CD4-positive, alpha-beta T cell treated with Interleukin-4 for 1 hour (primary cell): ENCODE results near the gene SORT1.
"Not testable (repeated sequence)": the region's sequence is repeated elsewhere in the genome, so short reads cannot be mapped to it uniquely, and the experiment has no call there.

Source experiments
- DNase-seq, 2 donors: peaks; one replicate each; pipeline ENCODE4 v3.0.0-alpha.2; 2020 to 2022

The SORT1 gene

GRCh38 chr1:109335091-109335490, 62.6 kb downstream of the SORT1 start:
- no peak for DNase-seq

- no peak for DNase-seq
Observed at GRCh38 chr1:109331113-109331512, 66.6 kb downstream of the SORT1 start.

GRCh38 chr1:109327285-109327684, 70.4 kb downstream of the SORT1 start:
- no peak for DNase-seq

- DNase-seq = no peak
Observed at GRCh38 chr1:109322974-109323373, 74.7 kb downstream of the SORT1 start.

- DNase-seq = no peak
Observed at GRCh38 chr1:109319114-109319513, 78.6 kb downstream of the SORT1 start.

- no peak for DNase-seq
Observed at GRCh38 chr1:109316506-109316905, 81.2 kb downstream of the SORT1 start.

GRCh38 chr1:109315288-109315687, 82.4 kb downstream of the SORT1 start:
- DNase-seq = no peak

GRCh38 chr1:109314795-109315194, 82.9 kb downstream of the SORT1 start:
- no peak for DNase-seq

- no peak for DNase-seq
Observed at GRCh38 chr1:109312978-109313775, 84.5 kb downstream of the SORT1 start.

GRCh38 chr1:109312246-109312645, 85.5 kb downstream of the SORT1 start:
- DNase-seq = no peak

GRCh38 chr1:109309347-109309746, 88.4 kb downstream of the SORT1 start:
- DNase-seq = no peak

- peak in 1 of 2 donors; percentile 23 for DNase-seq
Observed at GRCh38 chr1:109307274-109308021, 90.3 kb downstream of the SORT1 start.

- no peak for DNase-seq
Observed at GRCh38 chr1:109306832-109307273, 90.9 kb downstream of the SORT1 start, which contains the start of gene MYBPHL. MYBPHL (minus strand) TSS chr1:109307011; CDS start chr1:109306991, 20 bp downstream.

GRCh38 chr1:109305991-109306390, 91.7 kb downstream of the SORT1 start:
- not testable (repeated sequence) for DNase-seq

GRCh38 chr1:109304226-109304920, 93.3 kb downstream of the SORT1 start:
- no peak for DNase-seq

GRCh38 chr1:109301874-109302273, 95.8 kb downstream of the SORT1 start:
- DNase-seq = no peak

GRCh38 chr1:109300650-109301151, 97.0 kb downstream of the SORT1 start:
- DNase-seq = no peak

GRCh38 chr1:109299558-109300343, 98.0 kb downstream of the SORT1 start:
- no peak for DNase-seq

GRCh38 chr1:109298666-109299557, 98.8 kb downstream of the SORT1 start:
- DNase-seq = no peak

- DNase-seq = no peak
Observed at GRCh38 chr1:109296782-109297181, 100.9 kb downstream of the SORT1 start.

GRCh38 chr1:109295712-109296415, 101.9 kb downstream of the SORT1 start:
- DNase-seq = no peak
